Measurements from ENCODE around the gene CACNA1C.

Gene CACNA1C

DNA sequence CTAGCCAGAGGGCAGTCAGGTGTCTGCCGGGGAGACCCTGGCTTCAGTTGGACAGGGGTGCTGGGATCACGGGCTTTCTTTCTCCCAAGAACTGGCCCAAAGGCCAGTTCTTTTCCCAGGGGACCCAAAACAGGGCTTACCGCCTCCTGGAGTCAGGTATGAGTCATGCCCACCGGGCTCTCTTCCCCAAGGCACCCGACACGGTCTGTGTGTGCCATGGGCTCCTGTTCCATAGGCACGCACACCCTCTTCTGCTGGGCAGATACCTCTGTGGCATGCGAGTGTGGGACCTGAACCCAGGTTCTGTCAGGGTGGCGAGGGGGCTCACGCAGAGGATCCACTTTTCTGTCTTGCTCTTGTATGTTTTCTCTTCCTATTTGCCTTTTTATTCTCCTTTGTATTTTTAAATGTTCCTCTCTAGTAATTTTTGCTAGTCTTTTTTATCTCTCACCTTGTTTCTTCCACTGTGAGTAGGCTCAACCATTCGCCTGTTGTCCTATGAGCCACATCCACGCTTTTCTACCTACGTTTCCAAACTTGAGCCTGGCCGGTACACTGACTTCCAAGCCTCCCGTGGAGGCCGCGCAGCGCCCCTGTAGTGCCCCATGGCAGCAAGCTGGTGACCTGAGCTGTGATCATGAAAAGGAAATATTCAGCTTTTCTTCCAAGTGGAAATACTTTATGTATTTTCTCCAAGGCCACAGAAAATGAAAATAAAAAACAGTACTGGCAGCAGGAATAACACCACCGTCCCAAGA is 362.2 kb downstream of the CACNA1C start:
- DNase-seq (ENCODE audit: low read depth in 2 of 2), result no peak

DNA sequence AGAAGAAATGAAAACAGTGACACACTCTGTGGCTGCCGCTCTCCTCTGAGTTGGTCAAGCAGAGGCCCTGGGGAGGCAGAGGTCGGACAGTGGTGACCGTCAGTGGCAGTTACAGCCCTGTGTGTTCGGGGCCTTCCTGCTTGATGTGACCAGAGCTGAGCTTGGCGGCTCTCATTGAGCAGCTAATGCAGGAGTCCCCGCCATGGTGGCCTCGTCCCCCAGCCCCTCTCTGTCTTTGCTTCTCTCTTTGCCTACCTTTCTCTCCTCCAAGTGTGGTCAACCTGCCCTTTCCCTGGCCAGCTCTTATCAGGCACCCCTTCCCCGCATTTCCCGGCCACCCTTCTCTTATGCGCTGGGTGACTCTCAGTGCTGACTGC is 362.8 kb downstream of the CACNA1C start:
- DNase-seq (ENCODE audit: low read depth in 2 of 2), result no peak

GRCh38 chr12:2416158-2416557 is 363.4 kb downstream of the CACNA1C start:
- DNase-seq (ENCODE audit: low read depth in 2 of 2), result no peak

DNA sequence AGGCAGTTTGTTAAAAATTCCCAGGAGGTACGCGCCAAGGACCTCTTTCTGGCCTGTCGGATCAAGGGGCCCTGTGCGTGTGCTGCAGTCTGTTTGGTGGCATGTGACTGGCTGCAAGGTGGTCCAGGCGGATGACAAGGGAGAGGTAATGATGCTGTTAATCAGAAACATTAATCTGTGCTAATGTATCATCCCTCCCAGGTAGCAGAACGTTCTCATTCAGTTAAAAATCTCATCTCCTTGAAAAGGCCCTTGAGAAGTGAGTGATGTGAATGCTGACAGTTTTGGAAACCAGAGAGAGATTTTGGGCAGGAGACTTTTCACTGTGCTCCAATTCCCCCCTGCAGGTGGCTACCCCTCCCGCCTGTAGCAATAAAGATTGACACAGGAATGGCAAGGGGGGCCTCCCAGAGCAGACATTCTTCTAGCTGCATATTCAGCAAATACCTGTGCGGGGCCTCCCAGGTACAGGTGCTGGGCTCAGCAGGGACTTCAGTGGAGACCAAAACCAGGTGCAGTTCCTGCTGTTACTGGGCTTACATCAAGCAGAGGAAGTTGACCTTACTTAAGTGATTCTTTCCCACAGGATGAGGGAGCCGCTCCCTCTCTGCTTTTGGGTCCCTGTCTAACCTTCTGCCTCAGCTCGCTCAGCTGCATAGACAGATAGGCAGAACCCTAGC is 364.8 kb downstream of the CACNA1C start:
- no peak for DNase-seq (ENCODE audit: low read depth in 2 of 2)

DNA sequence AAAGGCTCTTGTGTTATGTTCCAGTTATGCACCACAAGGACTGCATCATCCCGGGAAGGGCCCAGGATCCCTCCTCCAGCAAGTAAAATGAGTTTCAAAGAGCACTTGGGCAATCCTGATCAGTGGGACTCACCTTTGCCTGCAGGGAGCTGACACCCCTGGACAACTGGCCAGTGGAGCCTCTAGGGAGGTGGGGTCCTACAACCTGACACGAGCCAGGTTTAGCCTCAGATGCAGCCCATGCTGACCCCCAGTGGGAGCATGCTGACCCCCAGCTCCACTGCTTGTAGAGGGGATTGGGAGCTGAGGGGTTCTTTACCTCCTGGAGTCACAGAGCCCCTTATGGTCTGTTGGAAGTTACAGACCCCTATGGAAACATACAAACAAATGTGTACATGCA is 365.8 kb downstream of the CACNA1C start:
- no peak for DNase-seq (ENCODE audit: low read depth in 2 of 2)

GRCh38 chr12:2422591-2422990 is 369.8 kb downstream of the CACNA1C start:
- DNase-seq (ENCODE audit: low read depth in 2 of 2), result no peak

DNA sequence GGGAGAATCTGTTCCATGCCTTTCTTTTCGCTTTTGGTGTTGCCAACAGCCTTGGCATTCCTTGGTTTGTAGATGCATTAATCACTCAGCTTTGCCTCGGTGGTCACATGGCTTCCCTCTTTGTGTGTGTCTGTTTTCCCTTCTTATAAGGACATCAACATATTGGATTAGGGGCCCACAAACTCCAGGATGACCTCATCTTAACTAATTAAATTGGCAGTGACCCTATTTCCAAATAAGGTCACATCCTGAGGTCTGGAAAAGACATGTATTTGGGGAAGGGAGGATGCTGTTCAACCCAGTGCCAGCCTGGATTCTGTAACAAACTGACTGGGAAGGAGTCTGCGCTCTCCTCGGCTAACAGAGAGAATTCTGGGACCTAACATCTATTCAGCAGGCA is 376.2 kb downstream of the CACNA1C start:
- no peak for DNase-seq (ENCODE audit: low read depth in 2 of 2)

GRCh38 chr12:2431810-2432209 is 379.0 kb downstream of the CACNA1C start:
- DNase-seq (ENCODE audit: low read depth in 2 of 2), result no peak

DNA sequence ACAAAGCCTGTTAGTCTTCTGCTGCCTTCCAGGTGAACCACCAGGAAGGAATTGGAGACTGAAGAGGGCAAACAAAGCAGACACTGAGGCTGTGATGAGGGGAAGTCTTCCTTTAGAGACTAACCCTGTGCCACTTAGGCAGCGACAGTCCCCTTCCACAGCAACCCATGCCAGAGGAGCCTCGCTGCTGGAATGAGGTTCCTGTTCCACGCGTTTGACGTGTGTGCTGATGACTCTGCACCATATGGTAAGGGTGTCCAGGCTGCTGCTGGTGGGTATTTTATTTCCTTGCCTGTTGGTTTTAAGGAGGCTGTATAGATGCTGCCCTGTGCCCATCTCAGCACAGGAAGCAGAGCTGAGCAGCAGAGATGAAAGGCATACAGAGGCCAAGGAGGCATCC is 380.1 kb downstream of the CACNA1C start:
- no peak for DNase-seq (ENCODE audit: low read depth in 2 of 2)

GRCh38 chr12:2435511-2435910 is 382.7 kb downstream of the CACNA1C start:
- no peak for DNase-seq (ENCODE audit: low read depth in 2 of 2)

DNA sequence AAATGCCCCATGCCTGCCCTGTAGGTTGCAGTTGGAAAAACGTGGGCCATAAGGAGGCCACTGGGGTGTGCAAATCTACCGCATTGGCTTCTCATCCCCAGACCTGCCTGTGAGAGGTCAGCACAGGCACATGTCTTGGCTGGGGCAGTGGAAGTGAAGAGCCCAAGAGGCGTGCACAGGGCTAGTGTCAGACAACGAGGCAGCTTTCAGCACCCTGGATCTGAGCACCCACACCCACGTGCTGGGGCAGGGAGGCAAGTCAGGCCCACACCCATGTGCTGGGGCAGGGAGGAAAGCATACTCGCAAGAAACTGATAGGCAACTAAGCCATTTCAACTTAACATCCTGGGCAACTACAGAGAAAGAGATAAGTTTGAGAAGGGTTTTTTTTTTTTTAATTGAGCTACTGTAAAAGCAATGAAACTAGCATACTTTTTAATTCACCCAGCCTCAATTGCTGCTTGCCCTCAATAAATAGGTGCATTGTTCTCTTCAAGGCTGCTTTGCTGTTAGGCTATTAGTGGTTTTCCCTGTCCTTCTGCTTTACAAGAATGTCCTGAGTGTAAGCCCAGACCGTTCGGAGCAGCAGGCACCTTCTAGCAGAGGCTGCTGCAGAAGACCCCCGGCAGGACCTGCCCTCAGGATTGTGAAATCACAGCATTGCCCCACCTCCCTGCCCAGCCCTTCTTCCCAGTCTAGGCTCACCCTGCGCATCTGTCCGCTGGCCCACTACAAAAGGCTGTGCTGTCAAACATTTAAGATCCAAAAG is 386.7 kb downstream of the CACNA1C start:
- DNase-seq (ENCODE audit: low read depth in 2 of 2), result no peak

DNA sequence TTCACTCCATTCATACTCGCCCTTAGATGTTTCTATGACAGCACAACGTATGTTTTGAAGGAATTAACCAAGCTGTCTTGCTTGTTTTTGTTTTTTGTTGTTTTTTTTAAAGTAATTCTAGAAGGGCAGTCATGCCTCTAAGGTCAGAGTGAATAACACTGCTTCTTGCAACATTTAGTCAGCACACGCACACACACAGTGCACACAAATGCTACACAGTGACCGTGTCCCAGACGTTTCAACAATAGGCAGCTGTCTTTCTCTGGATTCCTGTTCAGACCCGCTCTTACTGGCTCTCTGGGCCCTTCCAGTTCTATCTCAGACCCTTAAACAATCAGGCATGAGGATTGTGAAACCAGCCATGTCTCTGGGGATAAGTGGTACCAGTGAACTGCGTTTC is 391.0 kb downstream of the CACNA1C start:
- no peak for DNase-seq (ENCODE audit: low read depth in 2 of 2)

- no peak for DNase-seq (ENCODE audit: low read depth in 2 of 2)
Observed at GRCh38 chr12:2445968-2446367, 393.2 kb downstream of the CACNA1C start.

GRCh38 chr12:2447861-2448260 is 395.1 kb downstream of the CACNA1C start:
- no peak for DNase-seq (ENCODE audit: low read depth in 2 of 2)

DNA sequence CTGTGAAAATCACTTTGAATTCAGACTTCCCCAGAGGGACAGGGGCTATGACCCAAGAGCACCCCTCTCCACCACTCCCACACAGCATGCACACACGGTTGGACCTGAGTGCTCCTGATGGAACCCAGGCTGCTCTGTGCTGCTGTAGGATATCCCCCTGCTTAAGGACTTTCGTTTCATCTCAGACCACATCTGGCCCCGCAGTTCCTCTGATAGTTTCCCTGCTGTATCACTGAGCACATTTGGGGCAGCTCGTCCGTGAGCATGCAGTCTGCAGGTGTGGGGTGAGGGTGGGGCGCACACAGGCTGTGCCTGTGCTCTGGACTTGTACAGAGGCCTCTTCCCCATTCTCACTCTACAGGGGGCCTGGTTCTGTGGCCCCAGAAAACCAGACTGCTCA is 396.8 kb downstream of the CACNA1C start:
- DNase-seq (ENCODE audit: low read depth in 2 of 2), result no peak

DNA sequence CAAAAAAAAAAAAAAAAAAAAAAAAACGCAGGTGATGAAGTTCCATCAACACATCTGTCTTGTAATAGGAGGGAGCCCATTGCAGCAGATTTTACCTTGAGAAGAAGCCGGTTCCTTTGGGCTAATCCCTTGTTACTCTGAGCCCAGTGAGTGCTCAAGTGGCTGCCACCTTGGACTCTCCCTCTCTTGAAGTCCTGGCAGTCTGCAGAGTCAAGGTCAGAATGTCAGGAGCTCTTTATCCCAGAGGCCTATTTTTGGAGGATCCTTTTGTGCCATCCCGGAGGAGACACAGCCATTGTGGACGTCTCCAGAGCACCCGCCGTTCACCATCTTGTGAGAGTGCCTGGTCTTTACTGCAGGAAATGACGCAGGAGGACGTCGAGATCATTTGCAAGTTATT is 397.8 kb downstream of the CACNA1C start:
- no peak for DNase-seq (ENCODE audit: low read depth in 2 of 2)

GRCh38 chr12:2451025-2451424 is 398.2 kb downstream of the CACNA1C start:
- DNase-seq (ENCODE audit: low read depth in 2 of 2), result no peak

DNA sequence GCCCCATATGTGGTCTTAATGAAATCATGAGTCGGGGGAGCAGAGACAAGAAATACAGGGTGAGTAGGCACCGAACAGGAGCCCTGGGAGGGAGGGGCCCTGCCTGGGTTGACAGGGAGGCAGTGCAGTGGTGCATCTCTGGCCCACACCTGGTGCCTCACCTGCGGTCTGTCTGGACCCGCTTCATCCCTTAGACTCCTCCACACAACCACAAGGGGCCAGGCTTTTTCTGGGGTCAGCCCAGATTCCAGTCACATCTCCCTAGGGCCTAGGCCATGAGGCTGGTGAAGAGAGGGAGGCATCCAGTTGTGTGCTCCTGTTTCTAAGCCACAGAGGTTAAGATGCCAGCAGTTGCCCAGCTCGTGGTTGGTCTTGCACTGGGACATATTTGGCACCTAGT is 398.7 kb downstream of the CACNA1C start:
- no peak for DNase-seq (ENCODE audit: low read depth in 2 of 2)

- DNase-seq (ENCODE audit: low read depth in 2 of 2), result no peak
Observed at GRCh38 chr12:2453076-2453760, 400.4 kb downstream of the CACNA1C start.

DNA sequence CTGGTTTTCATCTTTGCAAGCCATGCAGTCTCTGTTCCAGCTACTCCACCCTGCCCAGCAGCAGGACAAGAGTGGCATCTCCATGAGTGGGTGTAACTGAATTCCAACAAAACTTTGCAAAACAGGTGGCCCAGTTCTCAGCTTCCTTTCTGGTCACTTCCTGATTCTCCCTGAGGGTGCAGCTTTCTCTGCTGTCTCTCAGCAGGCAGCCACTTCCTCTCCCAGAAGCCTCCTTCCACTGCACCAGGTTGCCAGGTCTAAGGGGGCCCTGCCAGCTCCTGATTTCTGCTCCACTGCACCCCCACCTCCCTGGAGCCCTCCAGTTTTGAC is 400.9 kb downstream of the CACNA1C start:
- DNase-seq (ENCODE audit: low read depth in 2 of 2), result no peak

DNA sequence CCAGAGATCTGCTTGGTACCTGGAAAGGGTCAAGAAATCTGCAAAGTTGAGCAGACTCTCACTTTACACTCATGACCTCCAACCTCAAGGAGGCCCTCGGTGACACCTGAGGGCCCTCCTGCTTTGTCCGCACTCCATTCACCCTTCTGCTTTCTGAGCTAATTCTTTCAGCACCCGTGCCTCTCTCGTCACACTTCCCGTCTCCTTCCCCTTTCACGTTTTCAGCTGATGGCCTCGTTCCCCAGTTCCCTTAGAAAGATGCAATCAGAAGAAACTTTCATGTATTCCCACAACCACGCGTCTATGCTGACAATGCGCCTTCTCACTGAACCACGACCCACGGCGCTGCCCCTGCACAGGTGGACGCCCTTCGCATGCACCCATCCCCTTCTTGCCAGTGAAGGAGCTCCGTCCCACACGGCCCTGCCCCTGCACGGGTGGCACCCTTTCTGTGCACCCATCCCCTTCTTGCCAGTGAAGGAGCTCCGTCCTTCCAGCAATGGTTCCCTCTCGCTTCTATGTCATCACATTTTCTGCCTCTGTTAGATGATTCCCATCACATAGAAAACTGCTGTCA is 401.9 kb downstream of the CACNA1C start:
- no peak for DNase-seq (ENCODE audit: low read depth in 2 of 2)

DNA sequence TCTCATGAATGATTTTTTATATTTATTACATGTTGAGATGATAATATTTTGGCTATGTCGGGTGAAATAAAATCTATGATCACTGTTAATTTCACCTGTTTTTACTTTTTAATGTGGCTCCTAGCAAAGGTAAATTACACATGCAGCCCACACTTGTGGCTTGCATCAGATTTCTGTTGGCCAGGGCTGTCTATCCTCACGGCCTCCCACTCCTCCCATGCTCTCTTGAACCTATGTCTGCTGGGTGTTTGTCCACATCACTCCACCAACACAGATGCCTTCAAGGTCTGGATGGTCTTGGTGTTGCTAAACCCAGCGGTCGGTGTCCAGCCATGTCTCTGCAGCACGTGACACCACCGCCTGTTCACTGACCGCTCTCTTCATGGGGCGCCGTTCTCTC is 402.6 kb downstream of the CACNA1C start:
- DNase-seq (ENCODE audit: low read depth in 2 of 2), result no peak

All from stimulated activated CD8-positive, alpha-beta memory T cell treated with anti-CD3 and anti-CD28 coated beads, Interleukin-2, amount 100 ng/mL, for 1 hour (primary cell).